Right forelimb (tissue), 1 donor: ENCODE results near the gene GBX1.

Experiments used
- DNase-seq: peaks from one replicate; pipeline ENCODE4 v3.0.0-alpha.2; 2018

Gene GBX1

GRCh38 chr7:151110941-151111645 is 56.4 kb downstream of the GBX1 start:
- DNase-seq, result peak; percentile 82

- DNase-seq, result no peak
These were observed 57.1 kb downstream of the GBX1 start for GRCh38 chr7:151110236-151110940.

GRCh38 chr7:151109094-151110048 is 58.1 kb downstream of the GBX1 start:
- no peak for DNase-seq

- DNase-seq, result no peak
These were observed 59.6 kb downstream of the GBX1 start for GRCh38 chr7:151107882-151108281.

GRCh38 chr7:151104411-151105235 is 62.9 kb downstream of the GBX1 start:
- DNase-seq, result no peak

GRCh38 chr7:151103973-151104372 is 63.5 kb downstream of the GBX1 start:
- no peak for DNase-seq

- no peak for DNase-seq
These were observed 64.5 kb downstream of the GBX1 start for GRCh38 chr7:151102991-151103390.

- DNase-seq, result no peak
These were observed 65.7 kb downstream of the GBX1 start for GRCh38 chr7:151101621-151102396.

GRCh38 chr7:151100921-151101320 is 66.6 kb downstream of the GBX1 start:
- DNase-seq, result no peak

GRCh38 chr7:151099486-151100211 is 67.8 kb downstream of the GBX1 start:
- DNase-seq, result no peak
